KMS-11 (cell line): ENCODE results near the gene TP53AIP1.
A peak's percentile ranks its signal among the peaks of the same experiment; 100 is the strongest.

ENCODE experiments used
- H2AFZ ChIP-seq: fragments of 200-600 bp; sonication (generic); 2 replicates; pipeline ENCODE4 v1.6.1; 2016; ENCODE audit warnings: antibody characterized with exemption, mixed run types, low read depth
- H3K27ac ChIP-seq: fragments of 200-600 bp; sonication (generic); 2 replicates; pipeline ENCODE4 v1.6.1; 2016; ENCODE audit warnings: mild to moderate bottlenecking, mixed run types
- H3K27me3 ChIP-seq: fragments of 200-600 bp; sonication (generic); 2 replicates; pipeline ENCODE4 v1.6.1; 2017; ENCODE audit warnings: mild to moderate bottlenecking, low read depth, mixed run types, moderate library complexity; ENCODE audit not compliant: insufficient read depth
- H3K36me3 ChIP-seq: fragments of 200-600 bp; sonication (generic); 2 replicates; pipeline ENCODE4 v1.6.1; 2017; ENCODE audit warnings: mild to moderate bottlenecking, mixed run types; ENCODE audit not compliant: insufficient read depth
- H3K4me1 ChIP-seq: fragments of 200-600 bp; sonication (generic); 2 replicates; pipeline ENCODE4 v1.6.1; 2016; ENCODE audit warnings: mild to moderate bottlenecking, low read depth, mixed run types; ENCODE audit not compliant: poor library complexity, severe bottlenecking
- H3K4me2 ChIP-seq: fragments of 200-600 bp; sonication (generic); 2 replicates; pipeline ENCODE4 v1.7.0; 2016; ENCODE audit warnings: mild to moderate bottlenecking, mixed run types
- H3K4me3 ChIP-seq: fragments of 200-600 bp; sonication (generic); IDR thresholded peaks from 2 replicates; pipeline ENCODE4 v1.6.1; 2017; ENCODE audit warnings: low read depth, low read length, mixed read lengths; ENCODE audit not compliant: insufficient read depth
- H3K79me2 ChIP-seq: fragments of 200-600 bp; sonication (generic); 2 replicates; pipeline ENCODE4 v1.6.1; 2016; ENCODE audit warnings: low read depth, mixed run types; ENCODE audit not compliant: insufficient read depth
- H3K9ac ChIP-seq: fragments of 200-600 bp; sonication (generic); 2 replicates; pipeline ENCODE4 v1.6.1; 2016; ENCODE audit warnings: mild to moderate bottlenecking, mixed run types
- H4K20me1 ChIP-seq: fragments of 200-600 bp; sonication (generic); 2 replicates; pipeline ENCODE4 v1.6.1; 2016; ENCODE audit warnings: mild to moderate bottlenecking, mixed run types; ENCODE audit not compliant: insufficient read depth
- TF ChIP-seq, protein P1 (sequence below): fragments of 200-600 bp; sonication (generic); conservative IDR thresholded peaks from 2 replicates; pipeline ENCODE4 v1.6.1; 2017; ENCODE audit warnings: low read depth, mild to moderate bottlenecking, antibody characterized with exemption, low read length, moderate library complexity, mixed read lengths

Gene TP53AIP1

GRCh38 chr11:128929991-128930390 lies 12.7 kb downstream of the TP53AIP1 start:
- no peak overlapping the region for H3K4me2 ChIP-seq
- H3K4me3 ChIP-seq = no peak overlapping the region
- no peak overlapping the region for H2AFZ ChIP-seq
- no peaks in the 10 kb centered on the region for H3K27me3 ChIP-seq
- no peaks in the 10 kb centered on the region for H4K20me1 ChIP-seq
- H3K36me3 ChIP-seq = no peaks in the 10 kb centered on the region
- no peak overlapping the region for H3K27ac ChIP-seq
- H3K4me1 ChIP-seq = peaks cover 23% of the 10 kb centered on the region
- H3K79me2 ChIP-seq = no peaks in the 10 kb centered on the region
- no peak overlapping the region for H3K9ac ChIP-seq
- TF ChIP-seq, protein P1, sequence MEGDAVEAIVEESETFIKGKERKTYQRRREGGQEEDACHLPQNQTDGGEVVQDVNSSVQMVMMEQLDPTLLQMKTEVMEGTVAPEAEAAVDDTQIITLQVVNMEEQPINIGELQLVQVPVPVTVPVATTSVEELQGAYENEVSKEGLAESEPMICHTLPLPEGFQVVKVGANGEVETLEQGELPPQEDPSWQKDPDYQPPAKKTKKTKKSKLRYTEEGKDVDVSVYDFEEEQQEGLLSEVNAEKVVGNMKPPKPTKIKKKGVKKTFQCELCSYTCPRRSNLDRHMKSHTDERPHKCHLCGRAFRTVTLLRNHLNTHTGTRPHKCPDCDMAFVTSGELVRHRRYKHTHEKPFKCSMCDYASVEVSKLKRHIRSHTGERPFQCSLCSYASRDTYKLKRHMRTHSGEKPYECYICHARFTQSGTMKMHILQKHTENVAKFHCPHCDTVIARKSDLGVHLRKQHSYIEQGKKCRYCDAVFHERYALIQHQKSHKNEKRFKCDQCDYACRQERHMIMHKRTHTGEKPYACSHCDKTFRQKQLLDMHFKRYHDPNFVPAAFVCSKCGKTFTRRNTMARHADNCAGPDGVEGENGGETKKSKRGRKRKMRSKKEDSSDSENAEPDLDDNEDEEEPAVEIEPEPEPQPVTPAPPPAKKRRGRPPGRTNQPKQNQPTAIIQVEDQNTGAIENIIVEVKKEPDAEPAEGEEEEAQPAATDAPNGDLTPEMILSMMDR = no peak

DNA sequence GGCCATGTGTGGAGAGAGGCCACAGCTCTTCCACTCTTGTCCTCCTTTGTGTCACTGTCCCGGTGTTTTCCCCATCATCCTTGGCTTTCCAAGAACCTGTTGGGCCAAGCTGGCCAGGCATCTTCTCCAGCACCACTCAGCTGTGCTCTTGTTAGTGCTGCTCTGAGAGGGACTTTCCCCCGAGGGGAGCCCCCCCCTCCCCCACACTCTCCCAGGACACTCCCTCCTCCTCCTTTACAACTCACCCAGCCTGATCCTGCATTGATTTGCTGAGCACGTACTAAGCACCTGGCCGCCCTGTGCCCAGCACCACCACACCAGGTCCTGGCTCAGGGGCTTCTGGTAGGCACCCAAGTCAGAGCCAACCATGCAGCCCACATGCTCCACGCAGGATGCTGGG lies 13.2 kb downstream of the TP53AIP1 start:
- no peaks in the 10 kb centered on the region for H3K79me2 ChIP-seq
- no peaks in the 10 kb centered on the region for H4K20me1 ChIP-seq
- H3K36me3 ChIP-seq = no peaks in the 10 kb centered on the region
- no peak overlapping the region for H3K4me3 ChIP-seq
- no peak overlapping the region for H3K27ac ChIP-seq
- TF ChIP-seq, protein P1 = no peak
- H3K27me3 ChIP-seq = no peaks in the 10 kb centered on the region
- peaks cover 23% of the 10 kb centered on the region for H3K4me1 ChIP-seq
- no peak overlapping the region for H3K4me2 ChIP-seq
- no peak overlapping the region for H3K9ac ChIP-seq
- no peak overlapping the region for H2AFZ ChIP-seq

GRCh38 chr11:128928400-128928799 lies 14.3 kb downstream of the TP53AIP1 start:
- H3K36me3 ChIP-seq = no peaks in the 10 kb centered on the region
- H3K27ac ChIP-seq = peak overlapping the region; percentile 13; the same call in 1 of the 2 replicates
- TF ChIP-seq, protein P1 = no peak
- peaks cover 23% of the 10 kb centered on the region for H3K4me1 ChIP-seq
- peak overlapping the region; percentile 58 for H3K4me2 ChIP-seq
- no peak overlapping the region for H3K9ac ChIP-seq
- H2AFZ ChIP-seq = peak overlapping the region; percentile 72
- H3K27me3 ChIP-seq = no peaks in the 10 kb centered on the region
- H3K79me2 ChIP-seq = no peaks in the 10 kb centered on the region
- H4K20me1 ChIP-seq = no peaks in the 10 kb centered on the region
- no peak overlapping the region for H3K4me3 ChIP-seq

DNA sequence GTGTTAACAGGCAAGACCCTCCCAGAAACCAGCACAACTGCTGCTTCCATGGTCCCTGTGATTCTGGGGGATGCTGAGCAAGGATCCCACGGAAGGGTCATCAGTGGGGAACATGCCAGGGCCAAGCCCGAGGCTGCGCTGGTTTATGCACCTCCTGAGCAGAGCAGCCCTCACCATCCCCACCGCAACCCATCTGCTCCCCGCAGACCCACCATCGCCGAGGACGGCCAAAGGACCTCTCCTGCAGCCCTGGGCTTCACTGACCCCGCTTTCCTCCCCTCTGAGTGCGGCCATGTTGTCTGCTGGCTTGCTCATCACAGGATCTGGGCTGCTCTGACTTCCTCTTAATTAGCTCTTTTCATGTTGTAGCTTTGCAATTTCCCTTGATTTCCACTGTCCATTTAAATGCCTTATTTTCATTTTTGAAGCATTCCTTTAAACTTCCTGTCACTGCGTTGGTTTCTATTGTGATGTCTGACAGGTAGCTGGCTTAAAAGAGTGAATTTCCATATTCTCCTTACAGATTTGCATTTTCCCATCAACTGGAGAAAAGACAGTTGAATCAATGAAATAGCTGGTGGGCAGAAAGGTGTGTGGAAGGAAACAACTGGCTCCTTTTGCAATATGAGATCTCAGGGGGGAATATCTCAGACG lies 14.9 kb downstream of the TP53AIP1 start:
- Histone ChIP-seq H3K79me2 (no peaks in the 10 kb centered on the region), H3K9ac (no peak overlapping the region), H3K27ac (peak overlapping the region; percentile 13; the same call in 1 of the 2 replicates), H3K4me3 (no peak overlapping the region), H2AFZ (peak overlapping the region; percentile 72), H3K27me3 (no peaks in the 10 kb centered on the region), H3K4me2 (peak overlapping the region; percentile 58), H3K36me3 (no peaks in the 10 kb centered on the region), H4K20me1 (no peaks in the 10 kb centered on the region), H3K4me1 (peaks cover 23% of the 10 kb centered on the region)
- TF ChIP-seq, protein P1 = no peak
